H1 (cell line): ENCODE data around the gene CHRNG. TPM values are rescaled to one million over a fixed set of nuclear protein-coding genes. Genes with fewer than 3 reads are reported as not detected.

Source experiments
- BACH1 ChIP-seq: IDR thresholded peaks from 2 replicates; pipeline ENCODE4 v1.6.1; 2012; ENCODE audit warnings: low read length, improper control_type of control experiment
- CBX5 ChIP-seq: fragments of 300-800, 300-1000 bp; sonication (generic); IDR thresholded peaks from 2 replicates; pipeline ENCODE4 v1.7.1; 2016; ENCODE audit warnings: antibody characterized with exemption, low read length, low read depth
- CBX8 ChIP-seq: fragments of 300-800, 300-1000 bp; sonication (generic); IDR thresholded peaks from 2 replicates; pipeline ENCODE4 v1.7.1; 2016; ENCODE audit warnings: low read depth, low read length, borderline replicate concordance
- HDAC2 ChIP-seq, 2 experiments: fragments of 300-600 bp in 1 of 2; sonication (generic) in 1 of 2; IDR thresholded peaks; 2 replicates each; pipeline ENCODE4 v1.6.1; 2011 to 2012; ENCODE audit warnings: low read depth in 2 of 2, low read length in 2 of 2, mild to moderate bottlenecking in 2 of 2, moderate library complexity in 2 of 2, borderline replicate concordance in 1 of 2, inconsistent platforms in 1 of 2
- JUN ChIP-seq: IDR thresholded peaks from 2 replicates; pipeline ENCODE4 v1.6.1; 2011; ENCODE audit warnings: low read depth, mild to moderate bottlenecking, improper control_type of control experiment, low read length
- RFX5 ChIP-seq: IDR thresholded peaks from 2 replicates; pipeline ENCODE4 v1.6.1; 2011; ENCODE audit warnings: low read depth, low read length, improper control_type of control experiment, borderline replicate concordance
- RXRA ChIP-seq: IDR thresholded peaks from 2 replicates; pipeline ENCODE4 v1.6.1; 2011; ENCODE audit warnings: low read depth, mild to moderate bottlenecking, low read length, moderate library complexity; ENCODE audit not compliant: insufficient read depth
- SP1 ChIP-seq: IDR thresholded peaks from 2 replicates; pipeline ENCODE4 v1.6.1; 2011; ENCODE audit warnings: low read depth, low read length
- polyA plus RNA-seq, 7 experiments: library from polyadenylated mRNA; depleted of rRNA in 3 of 7; stranded (reverse) in 5 of 7; unstranded in 2 of 7; fragments of >200 nt in 5 of 7; fragments of 200-250 nt in 2 of 7; gene quantifications; 1 replicate in 5 of 7; 2 replicates in 1 of 7; 4 replicates in 1 of 7; pipeline versions ENCODE4 v1.2.1 to v1.2.3, GENCODE V29; 2011 to 2013; ENCODE audit warnings: missing spikeins in 2 of 7, mixed read lengths in 2 of 7
- total RNA-seq: library from RNA; stranded (reverse); fragmentation: NEBNext Ultra II Directional; extraction: Animal tissue kit (Norgen Biotek cat#: 25700); gene quantifications from 2 replicates; pipeline ENCODE4 v1.2.1, GENCODE V29; 2021
- TF ChIP-seq, protein P1 (sequence below): fragments of 300-600 bp; sonication (generic); IDR thresholded peaks from 2 replicates; pipeline ENCODE4 v1.7.1; 2012; ENCODE audit warnings: low read length, moderate library complexity, mild to moderate bottlenecking, inconsistent platforms; ENCODE audit not compliant: insufficient replicate concordance

CHRNG gene
- total and polyA plus RNA-seq, 2 of the 8 experiments (the other 6 are each of a cell fraction or from before 2014, with no cell fraction given) = 0.05 TPM; not detected in 1

- TF ChIP-seq, protein P1, sequence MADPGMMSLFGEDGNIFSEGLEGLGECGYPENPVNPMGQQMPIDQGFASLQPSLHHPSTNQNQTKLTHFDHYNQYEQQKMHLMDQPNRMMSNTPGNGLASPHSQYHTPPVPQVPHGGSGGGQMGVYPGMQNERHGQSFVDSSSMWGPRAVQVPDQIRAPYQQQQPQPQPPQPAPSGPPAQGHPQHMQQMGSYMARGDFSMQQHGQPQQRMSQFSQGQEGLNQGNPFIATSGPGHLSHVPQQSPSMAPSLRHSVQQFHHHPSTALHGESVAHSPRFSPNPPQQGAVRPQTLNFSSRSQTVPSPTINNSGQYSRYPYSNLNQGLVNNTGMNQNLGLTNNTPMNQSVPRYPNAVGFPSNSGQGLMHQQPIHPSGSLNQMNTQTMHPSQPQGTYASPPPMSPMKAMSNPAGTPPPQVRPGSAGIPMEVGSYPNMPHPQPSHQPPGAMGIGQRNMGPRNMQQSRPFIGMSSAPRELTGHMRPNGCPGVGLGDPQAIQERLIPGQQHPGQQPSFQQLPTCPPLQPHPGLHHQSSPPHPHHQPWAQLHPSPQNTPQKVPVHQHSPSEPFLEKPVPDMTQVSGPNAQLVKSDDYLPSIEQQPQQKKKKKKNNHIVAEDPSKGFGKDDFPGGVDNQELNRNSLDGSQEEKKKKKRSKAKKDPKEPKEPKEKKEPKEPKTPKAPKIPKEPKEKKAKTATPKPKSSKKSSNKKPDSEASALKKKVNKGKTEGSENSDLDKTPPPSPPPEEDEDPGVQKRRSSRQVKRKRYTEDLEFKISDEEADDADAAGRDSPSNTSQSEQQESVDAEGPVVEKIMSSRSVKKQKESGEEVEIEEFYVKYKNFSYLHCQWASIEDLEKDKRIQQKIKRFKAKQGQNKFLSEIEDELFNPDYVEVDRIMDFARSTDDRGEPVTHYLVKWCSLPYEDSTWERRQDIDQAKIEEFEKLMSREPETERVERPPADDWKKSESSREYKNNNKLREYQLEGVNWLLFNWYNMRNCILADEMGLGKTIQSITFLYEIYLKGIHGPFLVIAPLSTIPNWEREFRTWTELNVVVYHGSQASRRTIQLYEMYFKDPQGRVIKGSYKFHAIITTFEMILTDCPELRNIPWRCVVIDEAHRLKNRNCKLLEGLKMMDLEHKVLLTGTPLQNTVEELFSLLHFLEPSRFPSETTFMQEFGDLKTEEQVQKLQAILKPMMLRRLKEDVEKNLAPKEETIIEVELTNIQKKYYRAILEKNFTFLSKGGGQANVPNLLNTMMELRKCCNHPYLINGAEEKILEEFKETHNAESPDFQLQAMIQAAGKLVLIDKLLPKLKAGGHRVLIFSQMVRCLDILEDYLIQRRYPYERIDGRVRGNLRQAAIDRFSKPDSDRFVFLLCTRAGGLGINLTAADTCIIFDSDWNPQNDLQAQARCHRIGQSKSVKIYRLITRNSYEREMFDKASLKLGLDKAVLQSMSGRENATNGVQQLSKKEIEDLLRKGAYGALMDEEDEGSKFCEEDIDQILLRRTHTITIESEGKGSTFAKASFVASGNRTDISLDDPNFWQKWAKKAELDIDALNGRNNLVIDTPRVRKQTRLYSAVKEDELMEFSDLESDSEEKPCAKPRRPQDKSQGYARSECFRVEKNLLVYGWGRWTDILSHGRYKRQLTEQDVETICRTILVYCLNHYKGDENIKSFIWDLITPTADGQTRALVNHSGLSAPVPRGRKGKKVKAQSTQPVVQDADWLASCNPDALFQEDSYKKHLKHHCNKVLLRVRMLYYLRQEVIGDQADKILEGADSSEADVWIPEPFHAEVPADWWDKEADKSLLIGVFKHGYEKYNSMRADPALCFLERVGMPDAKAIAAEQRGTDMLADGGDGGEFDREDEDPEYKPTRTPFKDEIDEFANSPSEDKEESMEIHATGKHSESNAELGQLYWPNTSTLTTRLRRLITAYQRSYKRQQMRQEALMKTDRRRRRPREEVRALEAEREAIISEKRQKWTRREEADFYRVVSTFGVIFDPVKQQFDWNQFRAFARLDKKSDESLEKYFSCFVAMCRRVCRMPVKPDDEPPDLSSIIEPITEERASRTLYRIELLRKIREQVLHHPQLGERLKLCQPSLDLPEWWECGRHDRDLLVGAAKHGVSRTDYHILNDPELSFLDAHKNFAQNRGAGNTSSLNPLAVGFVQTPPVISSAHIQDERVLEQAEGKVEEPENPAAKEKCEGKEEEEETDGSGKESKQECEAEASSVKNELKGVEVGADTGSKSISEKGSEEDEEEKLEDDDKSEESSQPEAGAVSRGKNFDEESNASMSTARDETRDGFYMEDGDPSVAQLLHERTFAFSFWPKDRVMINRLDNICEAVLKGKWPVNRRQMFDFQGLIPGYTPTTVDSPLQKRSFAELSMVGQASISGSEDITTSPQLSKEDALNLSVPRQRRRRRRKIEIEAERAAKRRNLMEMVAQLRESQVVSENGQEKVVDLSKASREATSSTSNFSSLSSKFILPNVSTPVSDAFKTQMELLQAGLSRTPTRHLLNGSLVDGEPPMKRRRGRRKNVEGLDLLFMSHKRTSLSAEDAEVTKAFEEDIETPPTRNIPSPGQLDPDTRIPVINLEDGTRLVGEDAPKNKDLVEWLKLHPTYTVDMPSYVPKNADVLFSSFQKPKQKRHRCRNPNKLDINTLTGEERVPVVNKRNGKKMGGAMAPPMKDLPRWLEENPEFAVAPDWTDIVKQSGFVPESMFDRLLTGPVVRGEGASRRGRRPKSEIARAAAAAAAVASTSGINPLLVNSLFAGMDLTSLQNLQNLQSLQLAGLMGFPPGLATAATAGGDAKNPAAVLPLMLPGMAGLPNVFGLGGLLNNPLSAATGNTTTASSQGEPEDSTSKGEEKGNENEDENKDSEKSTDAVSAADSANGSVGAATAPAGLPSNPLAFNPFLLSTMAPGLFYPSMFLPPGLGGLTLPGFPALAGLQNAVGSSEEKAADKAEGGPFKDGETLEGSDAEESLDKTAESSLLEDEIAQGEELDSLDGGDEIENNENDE = no peak
- TF ChIP-seq SP1 (no peak), CBX8 (no peak), BACH1 (no peak), RXRA (no peak), JUN (no peak), HDAC2 (IDR thresholded peaks at IDR 0.05; ENCODE audit: borderline replicate concordance in 1 of 2, low read depth in 2 of 2, low read length in 2 of 2) (no peak), CBX5 (no peak), RFX5 (no peak)
Observed at GRCh38 chr2:232543491-232543890, 4.0 kb downstream of the CHRNG start (continued).
